GM21367 (cell line): ENCODE measurements around the gene BRME1.

Experiments
- ATAC-seq: cut with Tn5 transposase; IDR thresholded peaks from one replicate; pipeline ENCODE4 v1.9.1; 2021; ENCODE audit not compliant: unreplicated experiment

The BRME1 gene

DNA sequence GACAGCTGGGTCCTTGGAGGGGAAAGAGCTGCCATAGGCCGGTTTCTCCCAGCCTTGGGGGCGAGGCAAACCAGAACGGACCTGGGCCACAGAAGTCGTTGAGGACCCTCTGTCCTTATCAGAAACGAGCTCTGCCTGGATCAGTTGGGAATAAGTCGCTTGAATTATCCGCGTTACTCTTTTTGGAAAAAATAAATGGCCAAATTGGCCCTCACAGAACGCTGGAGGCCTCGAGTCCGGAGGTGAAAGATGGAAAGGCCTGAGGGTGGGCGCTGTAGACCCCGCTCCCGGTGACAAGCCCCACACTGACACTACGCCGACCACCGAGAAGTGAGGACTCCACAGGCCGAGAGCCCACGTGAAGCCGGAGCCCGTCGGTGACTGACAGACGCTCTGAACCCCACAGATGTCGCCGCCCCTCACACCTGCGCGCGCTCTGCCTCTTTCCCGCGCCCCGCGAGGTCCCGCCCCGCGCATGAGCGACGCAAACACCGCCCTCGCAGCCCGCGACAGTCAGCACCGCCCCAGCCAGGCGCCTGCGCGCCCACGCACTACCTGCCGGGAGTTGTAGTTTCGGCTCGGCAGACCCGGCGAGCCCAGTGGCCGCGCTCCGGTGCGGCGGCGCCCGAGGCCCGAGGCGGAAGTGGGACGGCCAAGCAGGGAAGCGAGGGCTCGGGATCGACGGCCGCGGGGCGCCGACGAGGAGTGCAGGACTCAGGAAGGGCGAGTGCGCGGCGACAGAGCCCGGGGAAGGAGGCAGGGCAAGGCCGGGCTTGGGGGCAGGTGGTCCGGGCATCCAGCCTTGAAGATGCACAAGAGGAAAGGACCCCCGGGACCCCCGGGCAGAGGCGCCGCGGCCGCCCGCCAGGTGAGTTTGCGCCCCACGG is at the start of gene BRME1, which contains the start of gene CC2D1A:
TSS of gene BRME1 (minus strand) at position 484 of the 887 bp plus-strand sequence. CDS start 1,225 bp downstream, outside the sequence.
TSS of gene CC2D1A (plus strand) at position 568 of the 887 bp plus-strand sequence. CDS start at position 809, 241 bp downstream.
- peak; percentile 79 for ATAC-seq

DNA sequence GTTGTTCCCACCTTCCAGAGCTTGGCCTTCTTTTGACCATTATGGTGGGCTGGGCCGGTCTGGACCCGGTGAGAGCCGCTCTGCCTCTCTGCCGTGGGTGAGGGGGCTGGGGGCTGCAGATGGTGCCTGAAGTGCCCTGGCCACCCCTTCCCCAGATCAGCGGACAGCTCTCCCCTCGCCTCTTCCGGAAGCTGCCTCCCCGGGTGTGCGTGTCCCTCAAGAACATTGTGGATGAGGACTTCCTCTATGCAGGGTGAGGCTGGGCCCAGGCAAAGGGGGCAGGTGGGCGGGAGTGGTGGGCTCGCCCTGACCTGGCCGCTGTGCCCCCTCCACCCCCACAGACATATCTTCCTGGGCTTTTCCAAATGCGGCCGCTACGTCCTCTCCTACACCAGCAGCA is 48.3 kb upstream of the BRME1 start:
- no peak for ATAC-seq

- ATAC-seq, result no peak
These were observed 47.1 kb upstream of the BRME1 start for GRCh38 chr19:13952931-13953531.

- ATAC-seq, result peak; percentile 95
These were observed 46.4 kb upstream of the BRME1 start, which contains the start of gene DCAF15 for GRCh38 chr19:13952154-13952930. TSS of gene DCAF15 (plus strand) at chr19:13952509. CDS start at chr19:13952513, 4 bp downstream.

- peak; percentile 2 for ATAC-seq
These were observed 45.9 kb upstream of the BRME1 start for GRCh38 chr19:13951799-13952153.

DNA sequence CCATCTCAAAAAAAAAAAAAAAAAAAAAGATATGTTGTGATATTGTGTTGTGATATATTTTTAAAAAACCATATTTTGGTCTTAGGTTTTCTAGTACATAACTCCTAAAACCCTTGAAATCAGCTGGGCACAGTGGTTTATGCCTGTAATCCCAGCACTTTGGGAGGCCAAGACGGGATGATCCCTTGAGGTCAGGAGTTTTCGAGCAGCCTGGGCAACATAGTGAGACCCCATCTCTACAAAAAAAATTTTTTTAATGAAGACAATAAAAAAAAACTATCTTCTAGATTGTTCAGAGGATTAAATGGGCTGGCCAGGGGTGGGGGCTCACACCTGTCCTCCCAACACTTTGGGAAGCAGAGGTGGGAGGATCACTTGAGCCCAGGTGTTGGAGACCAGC is 45.1 kb upstream of the BRME1 start:
- no peak for ATAC-seq

DNA sequence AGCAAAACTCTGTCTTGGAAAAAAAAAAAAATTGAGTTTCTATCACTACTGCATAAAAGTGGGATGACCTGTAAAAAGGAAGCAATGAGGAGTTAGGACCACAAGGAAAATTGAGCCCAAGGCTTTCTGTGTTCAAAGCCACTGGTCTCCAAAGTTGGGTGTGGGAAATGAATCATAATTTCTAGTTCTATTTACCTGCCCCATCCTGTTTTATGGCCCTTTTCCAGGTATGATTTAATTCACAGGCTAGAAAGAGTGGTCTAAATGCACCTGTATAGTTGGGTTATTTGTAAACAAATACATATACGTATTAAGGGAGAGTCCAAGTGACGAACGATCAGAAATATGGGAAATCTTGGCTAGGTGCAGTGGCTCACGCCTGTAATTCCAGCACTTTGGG is 40.5 kb upstream of the BRME1 start:
- ATAC-seq, result no peak

- ATAC-seq, result no peak
These were observed 36.2 kb upstream of the BRME1 start for GRCh38 chr19:13942023-13942684.

DNA sequence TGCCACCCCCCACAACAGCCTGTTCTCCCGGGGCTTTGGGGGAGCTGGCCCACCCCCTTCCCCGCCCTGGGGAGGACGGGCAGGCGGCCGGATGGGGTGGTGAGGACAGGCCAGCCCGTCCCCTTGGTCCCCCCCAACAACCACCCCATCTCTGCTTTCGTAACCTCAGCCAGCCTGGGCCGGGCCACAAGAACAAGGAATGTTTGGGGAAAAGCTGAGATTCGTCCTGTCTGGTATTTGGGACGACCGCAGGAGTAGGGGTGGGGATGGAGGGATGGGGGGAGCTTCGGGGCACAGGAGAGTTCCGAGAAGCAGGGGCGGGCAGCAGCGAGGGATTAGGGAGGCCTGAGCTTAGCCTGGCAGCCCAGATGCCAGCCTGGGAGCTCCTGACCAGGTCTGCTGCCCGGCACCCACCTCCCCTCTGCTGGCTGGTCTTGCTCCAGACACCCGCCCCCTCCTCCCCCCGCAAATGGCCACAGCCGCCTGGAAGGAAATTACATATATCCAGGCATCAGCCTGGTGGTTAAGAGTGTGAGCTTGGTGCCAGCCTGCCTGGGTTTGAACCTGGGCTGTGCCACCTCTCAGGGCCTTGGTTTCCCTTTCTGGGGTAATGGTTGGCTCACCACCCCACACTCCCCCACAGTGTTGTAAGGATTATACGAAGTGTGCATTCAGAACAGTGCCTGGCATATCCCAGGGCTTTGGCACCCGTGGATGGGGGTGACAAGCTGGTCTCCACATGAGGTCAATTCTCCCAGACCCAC is 32.6 kb upstream of the BRME1 start, which contains the start of gene PODNL1:
TSS of gene PODNL1 (minus strand) at position 117 of the 764 bp plus-strand sequence. CDS start 236 bp downstream, outside the sequence.
- ATAC-seq, result no peak

DNA sequence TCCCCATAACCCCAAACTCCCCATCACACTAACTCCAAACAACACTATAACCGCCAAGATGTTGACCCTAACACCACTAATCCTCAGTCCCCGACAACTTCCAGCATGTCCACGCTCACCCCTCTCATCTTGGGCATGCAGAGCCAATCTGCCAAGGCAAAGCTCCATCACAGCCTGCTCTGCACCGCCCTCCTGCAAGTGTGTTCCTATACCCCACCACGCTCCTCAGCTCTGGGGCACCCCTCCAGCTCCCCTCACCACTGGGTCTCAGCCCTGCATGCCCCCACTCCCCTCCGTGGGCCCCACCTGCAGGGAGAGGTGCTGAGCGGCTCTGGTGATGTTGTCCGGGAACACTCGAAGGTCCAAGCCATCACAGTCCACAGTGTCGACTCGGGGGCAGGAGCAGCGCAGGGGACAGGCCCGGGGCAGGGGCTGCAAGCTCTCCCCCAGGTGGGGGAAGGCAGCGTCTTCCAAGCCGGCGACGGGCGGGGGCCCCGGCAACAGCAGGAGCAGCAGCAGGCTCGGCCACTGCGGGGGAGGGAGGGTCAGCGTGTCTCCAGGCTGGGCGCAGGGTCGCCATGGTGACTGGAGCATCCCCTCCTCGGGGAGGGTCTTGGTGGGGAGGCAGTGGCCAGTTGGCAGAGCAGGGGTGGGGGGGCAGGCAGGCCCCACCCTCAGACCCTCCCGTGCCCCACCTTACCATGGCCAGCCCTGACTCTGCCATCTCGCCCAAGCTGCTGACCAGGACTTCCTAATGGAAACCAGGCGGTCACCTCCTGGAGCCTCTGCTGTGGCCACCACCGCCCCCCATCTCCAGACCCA is 31.8 kb upstream of the BRME1 start:
- ATAC-seq, result no peak

DNA sequence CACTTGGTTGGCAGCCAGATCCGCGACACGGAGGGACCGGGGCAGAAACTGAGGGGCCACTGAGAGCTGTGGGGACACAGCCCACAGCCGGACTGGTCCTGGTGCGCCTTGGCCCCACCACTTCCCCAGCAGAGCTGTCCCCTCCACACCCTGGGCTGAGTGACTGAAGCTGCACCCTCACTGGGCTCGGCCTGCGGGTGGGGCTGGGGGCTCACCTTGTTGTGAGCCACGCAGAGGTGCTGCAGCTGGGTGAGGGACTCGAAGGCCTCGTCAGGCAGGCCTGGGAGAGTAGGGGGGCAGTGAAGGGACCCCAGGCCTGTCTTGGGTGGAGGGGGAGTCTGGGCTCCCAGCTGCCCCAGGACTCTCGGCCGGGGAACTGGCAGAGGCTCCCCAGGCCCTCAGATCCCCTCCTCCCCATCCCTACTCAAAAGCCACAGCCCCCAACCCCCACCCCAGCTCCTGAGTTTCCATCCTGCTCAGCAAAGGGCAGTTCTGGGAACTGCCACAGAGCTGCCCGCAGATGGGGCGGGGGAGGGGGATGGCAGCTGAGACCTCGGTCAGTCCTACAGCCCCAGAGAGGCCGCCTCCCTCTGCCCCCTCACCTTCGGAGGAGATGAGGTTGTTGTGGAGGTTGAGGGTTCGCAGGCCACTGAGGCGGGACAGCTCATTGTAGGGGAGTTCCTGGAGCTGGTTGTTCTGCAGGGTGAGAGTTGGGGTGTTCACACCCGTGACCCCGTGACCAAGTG is 30.0 kb upstream of the BRME1 start:
- no peak for ATAC-seq

- no peak for ATAC-seq
These were observed 28.8 kb upstream of the BRME1 start for GRCh38 chr19:13934785-13935109.

GRCh38 chr19:13932911-13933393 is 27.0 kb upstream of the BRME1 start:
- ATAC-seq, result no peak

DNA sequence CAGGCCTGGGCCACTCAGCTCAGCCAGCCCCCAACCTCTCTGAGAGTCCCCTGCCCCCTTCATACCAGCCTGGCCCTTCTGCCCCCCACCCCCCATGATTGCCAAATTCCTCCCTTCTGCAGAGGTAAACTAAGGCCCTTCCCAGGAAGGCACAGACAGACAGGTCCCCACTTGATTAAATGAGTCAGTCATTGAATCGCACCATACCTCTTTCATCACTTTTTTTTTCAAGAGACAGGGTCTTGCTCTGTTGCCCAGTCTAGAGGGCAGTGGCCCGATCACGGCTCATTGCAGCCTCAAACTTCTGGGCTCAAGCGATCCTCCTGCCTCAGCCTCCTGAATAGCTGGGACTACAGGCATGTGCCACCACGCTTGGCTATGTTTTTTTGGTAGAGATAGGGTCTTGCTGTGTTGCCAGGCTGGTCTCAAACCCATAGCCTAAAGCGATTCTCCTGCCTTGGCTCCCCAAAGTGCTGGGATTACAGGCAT is 26.3 kb upstream of the BRME1 start:
- ATAC-seq, result no peak

- ATAC-seq, result no peak
These were observed 25.7 kb upstream of the BRME1 start for GRCh38 chr19:13931391-13932148.

- no peak for ATAC-seq
These were observed 24.5 kb upstream of the BRME1 start for GRCh38 chr19:13930402-13930801.

DNA sequence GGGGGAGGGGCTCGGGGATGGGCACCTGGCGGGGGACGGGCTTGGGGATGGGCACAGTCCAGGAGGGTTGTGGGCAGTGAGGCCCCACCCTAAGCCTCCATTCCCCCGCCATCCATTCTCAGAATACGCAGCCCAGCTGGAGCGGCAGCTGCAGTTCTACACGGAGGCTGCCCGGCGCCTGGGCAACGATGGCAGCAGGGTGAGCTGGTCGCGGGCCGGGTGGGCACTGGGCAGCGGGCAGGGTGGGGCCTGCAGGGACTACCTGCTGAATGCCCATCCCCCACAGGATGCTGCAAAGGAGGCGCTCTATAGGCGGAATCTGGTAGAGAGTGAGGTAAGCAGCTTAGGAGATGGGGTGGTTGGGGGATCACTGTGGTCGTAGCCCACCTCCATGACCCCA is 24.0 kb upstream of the BRME1 start:
- no peak for ATAC-seq

DNA sequence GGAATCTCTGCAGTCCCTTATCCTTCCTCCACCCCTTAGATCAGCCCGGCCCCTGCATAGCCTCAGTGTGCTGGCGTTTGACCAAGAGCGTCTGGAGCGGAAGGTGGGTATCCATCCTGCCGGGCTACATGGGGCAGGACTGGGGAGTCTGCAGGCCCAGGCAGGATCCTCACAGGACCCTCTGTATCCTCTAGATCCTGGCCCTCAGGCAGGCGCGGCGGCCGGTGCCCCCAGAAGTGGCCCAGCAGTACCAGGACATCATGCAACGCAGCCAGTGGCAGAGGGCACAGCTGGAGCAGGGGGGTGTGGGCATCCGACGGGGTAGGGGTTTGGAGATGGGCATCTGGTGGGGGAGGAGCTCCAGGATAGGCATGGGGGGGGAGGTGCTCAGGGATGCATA is 23.4 kb upstream of the BRME1 start:
- no peak for ATAC-seq
